ENCODE measurements around the gene HOXD3. TPM values are rescaled to one million over a fixed set of nuclear protein-coding genes. Genes with fewer than 3 reads are reported as not detected.

Gene HOXD3
- total RNA-seq, 1 donor from 2014 or later = 54.6 TPM

GRCh38 chr2:176177580-176178037 is 20.5 kb downstream of the HOXD3 start:
- no peak for DNase-seq

- peak; percentile 80 for DNase-seq
These were observed 21.1 kb downstream of the HOXD3 start for GRCh38 chr2:176178038-176178756.

- DNase-seq = peak; percentile 83
These were observed 21.7 kb downstream of the HOXD3 start for GRCh38 chr2:176178757-176179295.

- peak; percentile 33 for DNase-seq
These were observed 24.4 kb downstream of the HOXD3 start for GRCh38 chr2:176181551-176181950.

DNA sequence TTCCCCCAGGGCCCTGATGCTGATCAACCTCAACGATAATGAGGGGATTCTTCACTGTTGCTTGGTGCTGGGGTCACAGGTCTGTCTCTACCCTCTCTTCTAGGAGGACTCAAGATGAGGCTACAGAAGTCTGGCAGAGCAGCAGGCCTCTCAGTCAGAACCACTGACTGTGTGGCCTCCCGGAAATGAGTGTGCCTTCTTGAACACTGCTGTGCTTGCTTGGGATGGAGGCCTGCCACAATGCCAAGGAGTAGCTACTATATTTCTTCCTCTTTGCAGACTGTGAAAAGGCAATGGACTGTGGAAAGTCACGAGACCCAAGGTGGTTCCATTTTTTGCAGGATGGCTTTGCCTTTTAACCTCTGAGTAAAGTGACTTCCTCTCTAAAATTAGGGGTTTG is 25.6 kb downstream of the HOXD3 start:
- peak; percentile 51 for DNase-seq

GRCh38 chr2:176184749-176185148 is 27.6 kb downstream of the HOXD3 start:
- DNase-seq = no peak

DNA sequence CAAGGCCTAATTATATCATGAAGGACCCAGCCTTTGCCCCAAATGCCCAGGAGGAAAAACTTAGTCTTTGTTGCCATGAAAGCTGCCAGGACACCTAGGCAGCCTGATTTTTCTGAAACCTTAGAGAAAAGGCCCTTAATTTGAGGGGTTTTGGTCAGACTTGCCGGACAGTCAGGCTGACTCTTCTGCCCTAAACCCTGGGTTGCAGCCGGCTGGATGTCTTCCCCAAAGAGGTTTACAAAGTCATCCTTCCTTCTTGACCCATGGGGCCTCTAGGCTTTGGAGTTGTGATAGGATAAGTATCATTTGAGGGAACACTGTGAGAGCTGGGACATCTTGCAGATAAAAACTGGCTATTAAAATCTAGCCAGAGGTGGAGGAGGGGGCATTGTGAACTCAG is 28.9 kb downstream of the HOXD3 start:
- no peak for DNase-seq

- DNase-seq = peak; percentile 63
These were observed 30.2 kb downstream of the HOXD3 start for GRCh38 chr2:176187200-176187898.

- peak; percentile 88 for DNase-seq
These were observed 31.0 kb downstream of the HOXD3 start, which contains the start of gene HOXD1 for GRCh38 chr2:176187899-176188773. Gene HOXD1 (plus strand): TSS chr2:176188668. CDS start chr2:176188802, 134 bp downstream.

DNA sequence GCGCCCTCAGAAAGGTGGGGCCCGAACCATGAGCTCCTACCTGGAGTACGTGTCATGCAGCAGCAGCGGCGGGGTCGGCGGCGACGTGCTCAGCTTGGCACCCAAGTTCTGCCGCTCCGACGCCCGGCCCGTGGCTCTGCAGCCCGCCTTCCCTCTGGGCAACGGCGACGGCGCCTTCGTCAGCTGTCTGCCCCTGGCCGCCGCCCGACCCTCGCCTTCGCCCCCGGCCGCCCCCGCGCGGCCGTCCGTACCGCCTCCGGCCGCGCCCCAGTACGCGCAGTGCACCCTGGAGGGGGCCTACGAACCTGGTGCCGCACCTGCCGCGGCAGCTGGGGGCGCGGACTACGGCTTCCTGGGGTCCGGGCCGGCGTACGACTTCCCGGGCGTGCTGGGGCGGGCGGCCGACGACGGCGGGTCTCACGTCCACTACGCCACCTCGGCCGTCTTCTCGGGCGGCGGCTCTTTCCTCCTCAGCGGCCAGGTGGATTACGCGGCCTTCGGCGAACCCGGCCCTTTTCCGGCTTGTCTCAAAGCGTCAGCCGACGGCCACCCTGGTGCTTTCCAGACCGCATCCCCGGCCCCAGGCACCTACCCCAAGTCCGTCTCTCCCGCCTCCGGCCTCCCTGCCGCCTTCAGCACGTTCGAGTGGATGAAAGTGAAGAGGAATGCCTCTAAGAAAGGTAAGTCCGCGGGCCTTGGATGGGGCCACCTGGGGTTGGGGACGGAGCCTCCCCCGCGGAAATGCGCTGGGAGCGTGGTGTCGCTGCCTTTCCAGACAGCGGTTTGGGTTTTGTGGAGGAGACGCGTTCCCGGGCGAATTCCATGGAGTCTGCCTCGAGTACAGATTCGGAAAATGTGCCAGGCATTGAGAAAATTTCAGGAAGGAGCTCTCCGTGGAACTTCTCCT is 31.9 kb downstream of the HOXD3 start:
- peak; percentile 44 for DNase-seq

DNA sequence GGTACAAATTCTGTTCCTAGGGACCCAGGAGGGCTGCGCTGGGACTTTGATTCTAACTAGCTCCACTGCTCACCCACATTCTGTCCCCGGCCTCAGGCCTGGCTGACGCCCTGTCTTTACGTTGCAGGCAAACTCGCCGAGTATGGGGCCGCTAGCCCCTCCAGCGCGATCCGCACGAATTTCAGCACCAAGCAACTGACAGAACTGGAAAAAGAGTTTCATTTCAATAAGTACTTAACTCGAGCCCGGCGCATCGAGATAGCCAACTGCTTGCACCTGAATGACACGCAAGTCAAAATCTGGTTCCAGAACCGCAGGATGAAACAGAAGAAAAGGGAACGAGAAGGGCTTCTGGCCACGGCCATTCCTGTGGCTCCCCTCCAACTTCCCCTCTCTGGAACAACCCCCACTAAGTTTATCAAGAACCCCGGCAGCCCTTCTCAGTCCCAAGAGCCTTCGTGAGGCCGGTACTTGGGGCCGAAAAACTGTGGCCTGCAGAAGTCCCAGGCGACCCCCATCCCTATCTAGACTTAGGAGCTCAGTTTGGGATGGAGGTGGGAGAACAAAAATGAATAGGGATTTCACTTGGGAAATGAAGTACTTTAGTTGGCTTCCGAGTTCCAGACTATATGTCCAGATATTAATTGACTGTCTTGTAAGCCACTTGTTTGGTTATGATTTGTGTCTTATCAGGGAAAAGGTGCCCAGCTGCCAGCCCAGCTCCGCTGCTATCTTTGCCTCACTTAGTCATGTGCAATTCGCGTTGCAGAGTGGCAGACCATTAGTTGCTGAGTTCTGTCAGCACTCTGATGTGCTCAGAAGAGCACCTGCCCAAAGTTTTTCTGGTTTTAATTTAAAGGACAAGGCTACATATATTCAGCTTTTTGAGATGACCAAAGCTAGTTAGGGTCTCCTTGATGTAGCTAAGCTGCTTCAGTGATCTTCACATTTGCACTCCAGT is 32.9 kb downstream of the HOXD3 start:
- DNase-seq = peak; percentile 50

- no peak for DNase-seq
These were observed 35.2 kb downstream of the HOXD3 start for GRCh38 chr2:176192351-176192750.

DNA sequence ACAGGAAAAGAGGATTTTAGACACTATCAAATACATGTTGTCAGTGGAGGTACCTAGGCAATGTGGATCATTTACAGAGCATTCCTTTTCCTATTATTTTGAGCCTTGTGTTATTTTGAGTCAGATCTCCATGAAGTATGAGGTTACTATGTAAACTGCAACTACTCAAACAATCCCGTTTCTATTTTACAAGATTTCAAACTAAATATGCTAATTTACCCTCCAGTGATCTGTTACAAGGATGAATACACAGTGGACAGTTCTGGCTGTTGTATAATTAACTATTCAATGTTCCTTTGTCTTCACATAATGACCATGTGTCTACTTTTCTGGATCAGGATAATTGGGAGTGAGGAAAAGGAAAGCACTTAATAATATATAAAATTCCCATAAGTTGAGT is 35.9 kb downstream of the HOXD3 start:
- DNase-seq = no peak

- no peak for DNase-seq
These were observed 42.8 kb downstream of the HOXD3 start for GRCh38 chr2:176199902-176200301.

GRCh38 chr2:176200971-176201370 is 43.9 kb downstream of the HOXD3 start:
- DNase-seq = no peak

- DNase-seq = no peak
These were observed 45.4 kb downstream of the HOXD3 start for GRCh38 chr2:176202491-176202890.

DNA sequence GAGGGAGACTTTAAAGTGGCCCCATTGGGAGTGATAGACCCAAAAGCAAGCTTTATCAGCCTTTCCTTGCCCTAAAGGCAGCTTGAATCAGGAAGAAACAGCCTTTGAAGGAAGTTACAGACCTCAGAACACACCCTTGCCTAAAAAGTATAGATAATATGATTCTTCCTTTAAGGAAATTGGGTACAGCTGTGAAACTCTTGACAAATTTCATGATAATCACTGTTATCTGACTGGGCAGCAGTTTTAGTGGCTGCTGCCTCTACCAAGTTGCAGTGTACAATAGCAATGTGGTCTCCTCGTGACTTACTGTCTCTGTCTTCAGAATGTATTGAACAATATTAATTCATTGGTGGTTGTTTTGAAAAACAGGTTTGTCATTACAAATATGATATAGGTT is 48.0 kb downstream of the HOXD3 start:
- DNase-seq = no peak

DNA sequence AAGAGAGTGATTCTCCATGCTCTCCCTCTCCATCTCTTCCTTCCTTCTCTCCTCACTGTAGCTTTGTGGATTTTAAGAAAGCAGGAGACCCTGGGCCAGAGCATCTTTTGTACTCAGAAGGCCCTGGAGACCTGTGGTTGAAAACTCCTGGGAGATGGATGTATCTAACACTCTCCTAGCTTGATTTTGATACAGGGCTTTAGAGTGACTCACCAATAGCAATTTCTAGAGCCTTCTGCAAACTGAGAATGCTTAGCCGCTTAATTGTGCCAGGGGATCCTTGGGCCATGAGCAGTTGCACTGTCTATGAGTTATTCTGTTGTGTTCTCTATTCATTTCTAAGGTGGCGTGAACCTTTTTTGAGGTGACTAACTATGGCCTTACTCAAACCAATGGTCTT is 49.0 kb downstream of the HOXD3 start:
- DNase-seq = no peak

- DNase-seq = no peak
These were observed 49.6 kb downstream of the HOXD3 start for GRCh38 chr2:176206682-176207081.

DNA sequence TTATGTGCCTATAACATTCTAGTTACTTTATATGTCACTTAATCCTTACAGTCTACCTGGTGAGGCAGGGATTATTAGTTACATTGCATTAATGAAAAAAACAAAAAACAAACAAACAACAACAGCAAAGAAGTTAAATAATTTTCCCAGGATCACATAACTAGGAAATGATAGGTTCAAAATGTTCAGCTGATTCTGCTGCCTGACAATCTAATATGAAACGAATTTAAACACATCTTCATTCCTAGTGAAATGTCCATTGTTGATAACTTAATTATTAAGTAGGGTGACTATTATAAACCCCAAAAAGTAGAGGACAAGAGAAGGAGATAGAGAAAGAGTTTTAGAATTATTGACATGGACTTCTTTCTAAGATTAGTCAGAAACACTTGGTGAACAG is 54.0 kb downstream of the HOXD3 start:
- DNase-seq = no peak
